GM10266 (cell line): Measurements from ENCODE around the gene ZNF317.

ENCODE experiments used
- DNase-seq: peaks from one replicate; pipeline ENCODE4 v3.0.0; 2012; ENCODE audit errors: extremely low spot score
- CTCF ChIP-seq: IDR thresholded peaks from 2 replicates; pipeline ENCODE4 v1.5.1; 2012; ENCODE audit warnings: mild to moderate bottlenecking, low read depth; ENCODE audit not compliant: control insufficient read depth, insufficient read depth; ENCODE audit errors: missing control alignments

Gene ZNF317

GRCh38 chr19:9130965-9131364, 9.2 kb upstream of the ZNF317 start:
- no peak for DNase-seq

GRCh38 chr19:9132422-9132821, 7.8 kb upstream of the ZNF317 start:
- DNase-seq = no peak
- no peak for TF ChIP-seq CTCF

More at GRCh38 chr19:9130965-9131364, 9.2 kb upstream of the ZNF317 start:
- TF ChIP-seq CTCF = no peak

GRCh38 chr19:9139609-9140158, 513 bp upstream of the ZNF317 start:
- no peak for TF ChIP-seq CTCF
- DNase-seq = no peak

GRCh38 chr19:9144920-9145319, 4.7 kb downstream of the ZNF317 start:
- no peak for TF ChIP-seq CTCF
- no peak for DNase-seq

- DNase-seq = no peak
- no peak for TF ChIP-seq CTCF
These were observed 6.7 kb downstream of the ZNF317 start for GRCh38 chr19:9146882-9147281.

GRCh38 chr19:9148697-9149096, 8.5 kb downstream of the ZNF317 start:
- no peak for DNase-seq
- TF ChIP-seq CTCF = no peak

- no peak for DNase-seq
- no peak for TF ChIP-seq CTCF
These were observed 9.8 kb downstream of the ZNF317 start for GRCh38 chr19:9149997-9150396.
